ENCODE data around the gene ZBTB12.
A peak's percentile ranks its signal among the peaks of the same experiment; 100 is the strongest.

ZBTB12 gene

DNA sequence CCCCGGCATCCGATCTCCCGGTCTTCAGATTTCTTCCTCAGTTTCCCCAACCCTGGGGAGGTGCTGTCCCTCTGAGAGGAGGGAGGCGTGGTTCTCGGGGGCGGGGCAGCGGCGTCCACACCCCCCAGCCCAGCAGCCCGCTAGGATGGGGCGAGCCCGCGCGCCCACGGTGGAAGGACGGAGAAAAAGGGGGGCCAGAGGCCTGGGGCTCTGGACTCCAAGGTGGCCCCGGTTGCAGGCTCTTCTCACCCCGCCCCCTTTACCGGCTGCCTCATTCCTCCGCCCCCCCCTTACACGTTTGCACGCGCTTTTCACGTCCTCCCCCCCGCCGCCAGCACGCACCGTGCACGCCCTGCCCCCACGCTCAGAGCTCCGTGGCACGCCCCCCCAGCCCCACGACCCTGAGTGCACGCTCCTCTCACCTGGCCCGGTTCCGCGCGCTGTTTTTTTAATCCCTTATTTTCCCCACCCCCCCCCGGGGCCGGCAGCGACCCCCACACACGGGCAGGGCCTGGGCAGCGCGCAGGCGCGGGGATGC is 402 bp downstream of the ZBTB12 start:
- H3K4me1 Mint-ChIP-seq = peaks cover 46% of the 10 kb centered on the region
- TF ChIP-seq, protein P1, sequence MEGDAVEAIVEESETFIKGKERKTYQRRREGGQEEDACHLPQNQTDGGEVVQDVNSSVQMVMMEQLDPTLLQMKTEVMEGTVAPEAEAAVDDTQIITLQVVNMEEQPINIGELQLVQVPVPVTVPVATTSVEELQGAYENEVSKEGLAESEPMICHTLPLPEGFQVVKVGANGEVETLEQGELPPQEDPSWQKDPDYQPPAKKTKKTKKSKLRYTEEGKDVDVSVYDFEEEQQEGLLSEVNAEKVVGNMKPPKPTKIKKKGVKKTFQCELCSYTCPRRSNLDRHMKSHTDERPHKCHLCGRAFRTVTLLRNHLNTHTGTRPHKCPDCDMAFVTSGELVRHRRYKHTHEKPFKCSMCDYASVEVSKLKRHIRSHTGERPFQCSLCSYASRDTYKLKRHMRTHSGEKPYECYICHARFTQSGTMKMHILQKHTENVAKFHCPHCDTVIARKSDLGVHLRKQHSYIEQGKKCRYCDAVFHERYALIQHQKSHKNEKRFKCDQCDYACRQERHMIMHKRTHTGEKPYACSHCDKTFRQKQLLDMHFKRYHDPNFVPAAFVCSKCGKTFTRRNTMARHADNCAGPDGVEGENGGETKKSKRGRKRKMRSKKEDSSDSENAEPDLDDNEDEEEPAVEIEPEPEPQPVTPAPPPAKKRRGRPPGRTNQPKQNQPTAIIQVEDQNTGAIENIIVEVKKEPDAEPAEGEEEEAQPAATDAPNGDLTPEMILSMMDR (IDR thresholded peaks at IDR 0.05) = no peak
- peaks cover 3% of the 10 kb centered on the region for H3K27me3 Mint-ChIP-seq (ENCODE audit: low read depth, poor library complexity)
- peak overlapping the region; percentile 74 for H3K4me3 Mint-ChIP-seq
- no peak overlapping the region for H3K27ac Mint-ChIP-seq
- H3K36me3 Mint-ChIP-seq (ENCODE audit: low read depth) = no peaks in the 10 kb centered on the region
- no peak for DNase-seq
- H3K9me3 Mint-ChIP-seq = no peaks in the 10 kb centered on the region

DNA sequence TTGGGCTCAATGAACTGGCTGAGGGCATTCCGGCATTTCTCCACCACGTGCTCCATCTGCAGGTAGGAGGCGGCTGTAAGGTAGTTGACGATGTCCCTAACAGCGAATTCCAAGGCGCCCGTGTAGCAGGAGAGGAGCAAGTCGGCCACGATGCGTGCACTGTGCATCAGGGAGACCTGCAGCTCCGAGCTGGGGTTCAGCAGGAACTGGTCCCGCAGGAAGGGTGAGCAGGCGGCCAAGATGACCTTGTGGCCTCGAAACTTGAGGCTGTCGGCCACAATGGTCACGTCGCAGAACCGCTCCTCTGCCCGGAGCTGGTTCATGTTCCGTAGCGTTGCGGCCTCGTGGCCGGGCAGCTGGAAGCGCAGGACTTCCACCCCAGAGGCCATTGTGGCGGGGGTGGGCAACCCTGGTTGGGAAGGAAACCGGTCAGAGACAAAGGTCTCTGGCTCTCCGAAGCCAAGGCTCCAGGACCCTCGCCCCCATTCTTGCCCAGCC is 920 bp downstream of the ZBTB12 start:
- Mint-ChIP-seq H3K9me3 (no peaks in the 10 kb centered on the region), H3K36me3 (ENCODE audit: low read depth) (peaks cover 4% of the 10 kb centered on the region), H3K27me3 (ENCODE audit: low read depth, poor library complexity) (peaks cover 3% of the 10 kb centered on the region), H3K4me1 (peaks cover 46% of the 10 kb centered on the region), H3K27ac (no peak overlapping the region), H3K4me3 (peak overlapping the region; percentile 74)
- DNase-seq = peak; percentile 27
- TF ChIP-seq, protein P1 (IDR thresholded peaks at IDR 0.05) = no peak

DNA sequence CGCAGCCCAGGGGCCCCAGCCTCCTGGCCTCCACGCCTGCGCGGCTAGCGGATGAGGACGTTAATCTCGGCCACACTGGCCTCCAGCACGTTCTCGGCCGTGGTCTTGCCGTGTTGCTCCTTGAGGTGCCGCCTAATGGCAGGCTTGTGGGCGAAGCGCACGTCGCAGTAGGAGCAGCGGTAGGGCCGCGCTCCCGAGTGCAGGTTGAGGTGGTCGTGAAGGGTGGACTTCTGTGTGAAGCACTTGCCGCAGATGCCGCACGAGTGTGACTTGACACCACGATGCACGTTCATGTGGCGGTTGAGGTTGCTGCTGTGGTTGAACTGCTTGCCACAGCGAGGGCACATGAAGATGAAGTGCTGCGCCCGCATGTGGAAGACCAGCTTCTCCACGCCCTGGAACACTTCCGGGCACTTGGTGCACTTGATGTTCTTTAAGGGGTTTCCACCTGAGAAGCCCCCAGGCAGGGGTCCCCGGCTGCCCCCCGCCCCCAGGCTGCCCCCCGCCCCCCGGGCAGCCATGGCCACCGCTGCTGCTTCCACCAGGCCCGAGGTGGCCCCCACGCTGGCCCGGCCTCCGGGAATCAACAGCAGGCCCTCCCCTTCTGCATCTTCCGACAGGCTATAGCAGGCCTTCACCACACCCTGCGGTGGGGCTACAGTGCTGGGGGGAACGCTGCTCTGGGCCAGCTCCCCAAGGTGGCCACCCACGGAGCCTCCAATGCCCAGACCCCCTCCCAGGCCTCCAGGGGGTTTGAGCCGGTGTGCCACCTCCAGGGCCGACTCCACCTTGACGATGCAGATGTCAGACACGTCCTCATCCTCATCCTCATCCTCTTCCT is 1.8 kb downstream of the ZBTB12 start:
- Mint-ChIP-seq H3K27me3 (ENCODE audit: low read depth, poor library complexity) (peaks cover 3% of the 10 kb centered on the region), H3K4me3 (peak overlapping the region; percentile 94), H3K27ac (no peak overlapping the region), H3K9me3 (no peaks in the 10 kb centered on the region), H3K4me1 (peaks cover 49% of the 10 kb centered on the region), H3K36me3 (ENCODE audit: low read depth) (peaks cover 13% of the 10 kb centered on the region)
- DNase-seq = no peak
- TF ChIP-seq, protein P1 (IDR thresholded peaks at IDR 0.05) = no peak

DNA sequence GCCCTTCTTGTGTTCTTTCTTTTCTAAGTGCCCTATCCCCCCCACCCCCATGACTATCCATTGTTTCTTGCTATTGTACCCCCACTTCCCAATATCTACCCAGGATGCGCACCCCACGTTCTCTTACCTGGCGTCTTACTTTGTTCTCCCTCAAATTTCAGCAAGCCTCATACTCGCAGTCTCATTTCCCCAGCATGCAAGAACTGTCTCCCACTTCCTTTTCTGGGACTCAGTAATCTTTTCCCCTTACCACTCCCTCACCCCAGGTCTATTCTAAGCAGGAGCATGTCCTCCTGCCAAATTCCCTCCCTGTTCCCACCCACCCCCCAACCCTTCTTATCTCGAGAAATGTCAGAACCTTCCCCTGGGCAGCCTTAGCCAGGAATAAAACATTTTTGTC is 2.7 kb downstream of the ZBTB12 start:
- TF ChIP-seq, protein P1 (IDR thresholded peaks at IDR 0.05) = no peak
- Mint-ChIP-seq H3K9me3 (no peaks in the 10 kb centered on the region), H3K36me3 (ENCODE audit: low read depth) (peaks cover 22% of the 10 kb centered on the region), H3K27me3 (ENCODE audit: low read depth, poor library complexity) (peaks cover 3% of the 10 kb centered on the region), H3K4me3 (peak overlapping the region; percentile 94), H3K27ac (peak overlapping the region; percentile 24), H3K4me1 (peaks cover 49% of the 10 kb centered on the region)
- no peak for DNase-seq

DNA sequence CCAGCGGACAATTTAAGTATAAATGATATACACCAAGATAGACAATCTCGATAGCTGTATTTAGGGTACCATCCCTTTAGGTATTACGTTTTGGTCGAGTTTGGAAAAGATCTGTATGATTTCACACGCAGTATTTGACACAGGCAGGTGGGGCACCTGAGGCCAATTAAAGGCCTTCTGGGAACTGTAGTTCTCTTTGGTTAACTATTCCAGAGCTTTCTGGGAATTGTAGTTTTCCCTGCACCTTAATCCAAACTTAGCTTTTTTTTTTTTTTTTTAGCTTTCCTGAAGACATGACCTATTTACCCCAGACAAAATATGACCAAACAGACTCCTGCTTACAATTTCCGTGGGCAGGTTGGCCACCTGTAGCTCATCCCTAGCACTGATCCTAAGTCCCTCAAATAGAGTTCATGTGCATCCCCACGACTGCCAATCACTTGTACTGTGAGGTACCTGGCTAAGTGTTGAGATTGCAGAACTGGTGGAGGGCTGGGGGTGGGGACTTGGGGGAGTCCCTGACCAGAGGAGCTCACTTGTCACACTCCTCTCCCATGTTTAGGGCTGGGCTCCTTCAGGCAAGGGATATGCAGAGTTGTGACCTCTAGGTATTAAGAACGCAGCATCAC is 3.4 kb downstream of the ZBTB12 start:
- Mint-ChIP-seq H3K4me3 (peak overlapping the region; percentile 94), H3K9me3 (no peaks in the 10 kb centered on the region), H3K27me3 (ENCODE audit: low read depth, poor library complexity) (peaks cover 3% of the 10 kb centered on the region), H3K4me1 (peaks cover 51% of the 10 kb centered on the region), H3K27ac (peak overlapping the region; percentile 70), H3K36me3 (ENCODE audit: low read depth) (peaks cover 27% of the 10 kb centered on the region)
- TF ChIP-seq, protein P1 (IDR thresholded peaks at IDR 0.05) = no peak
- DNase-seq = peak; percentile 12
